CD4-positive, alpha-beta T cell treated with Interleukin-6 at 100 ng/mL for 8 hours (primary cell): ENCODE data around the gene CACNA1B.
"Not testable (repeated sequence)": the region's sequence is repeated elsewhere in the genome, so short reads cannot be mapped to it uniquely, and the experiment has no call there.

Experiments
- DNase-seq: peaks from one replicate; pipeline ENCODE4 v3.0.0-alpha.2; 2020; ENCODE audit warnings: mixed read lengths, low spot score

The CACNA1B gene

DNA sequence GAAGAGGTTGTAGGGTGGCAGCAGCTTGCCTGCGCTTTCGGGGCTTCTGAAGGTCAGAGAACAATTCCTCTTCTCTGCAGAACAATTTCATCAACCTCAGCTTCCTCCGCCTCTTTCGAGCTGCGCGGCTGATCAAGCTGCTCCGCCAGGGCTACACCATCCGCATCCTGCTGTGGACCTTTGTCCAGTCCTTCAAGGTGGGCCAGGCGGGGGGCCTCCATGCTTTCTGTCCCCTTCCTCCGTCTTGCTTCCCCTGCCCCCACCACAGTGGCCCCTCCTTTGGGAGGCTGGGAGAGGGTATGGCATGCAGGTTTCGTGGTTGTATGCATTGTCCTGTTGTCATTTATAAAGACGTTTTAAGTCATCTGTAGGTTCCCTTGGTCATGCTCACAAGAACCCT lies 195.8 kb downstream of the CACNA1B start:
- no peak for DNase-seq

DNA sequence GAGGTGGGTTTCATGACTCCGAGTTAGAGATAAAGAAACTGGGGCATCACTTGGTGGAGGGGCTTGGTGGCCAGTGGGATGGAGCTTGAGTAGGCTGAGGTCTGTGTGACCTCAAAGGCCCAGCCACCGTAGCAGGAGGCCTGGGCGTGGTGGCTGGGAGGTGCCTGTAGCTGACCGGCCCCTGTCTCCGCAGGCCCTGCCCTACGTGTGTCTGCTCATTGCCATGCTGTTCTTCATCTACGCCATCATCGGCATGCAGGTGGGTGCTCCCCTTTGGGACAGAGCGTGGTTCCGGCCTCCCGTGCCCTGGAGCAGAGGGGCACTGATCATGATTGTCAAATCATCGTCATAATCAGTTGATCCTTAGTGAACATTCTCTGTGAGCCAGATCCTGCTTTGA lies 196.2 kb downstream of the CACNA1B start:
- DNase-seq = no peak

DNA sequence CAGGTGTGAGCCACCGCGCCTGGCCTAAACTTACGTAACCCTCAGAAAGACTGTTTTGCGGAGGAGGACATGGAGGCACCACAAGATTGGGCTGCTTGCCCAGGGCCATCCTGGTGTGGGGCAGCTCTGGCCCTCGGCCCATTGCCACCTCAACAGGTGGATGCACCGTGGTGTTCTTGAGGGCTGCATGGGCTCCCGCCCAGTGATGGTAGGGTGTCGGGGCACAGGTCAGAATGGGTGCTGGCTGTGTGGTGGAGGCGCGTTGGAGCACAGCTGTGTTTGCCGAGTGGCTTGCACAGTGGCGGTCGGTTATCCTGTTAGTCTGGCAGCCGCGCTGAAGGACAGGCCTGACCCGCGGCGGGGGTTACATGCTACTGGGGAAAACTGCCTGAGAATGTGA lies 196.9 kb downstream of the CACNA1B start:
- DNase-seq = no peak

DNA sequence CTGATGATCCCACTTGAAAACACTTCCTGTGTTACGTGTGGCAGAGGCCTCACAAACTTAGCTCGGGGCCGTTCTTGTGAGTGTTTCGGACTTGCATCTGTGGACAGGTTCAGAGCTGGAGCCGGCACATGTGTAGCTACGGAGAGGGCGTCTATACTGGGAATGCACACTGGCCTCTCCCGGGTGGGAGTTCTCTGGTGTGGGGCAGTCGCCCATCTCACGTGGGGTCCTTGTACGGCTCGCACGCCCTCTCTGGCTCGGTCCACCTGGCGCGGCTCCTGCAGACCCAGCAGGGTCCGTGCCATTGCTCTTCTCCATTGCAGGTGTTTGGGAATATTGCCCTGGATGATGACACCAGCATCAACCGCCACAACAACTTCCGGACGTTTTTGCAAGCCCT lies 197.9 kb downstream of the CACNA1B start:
- DNase-seq = no peak

DNA sequence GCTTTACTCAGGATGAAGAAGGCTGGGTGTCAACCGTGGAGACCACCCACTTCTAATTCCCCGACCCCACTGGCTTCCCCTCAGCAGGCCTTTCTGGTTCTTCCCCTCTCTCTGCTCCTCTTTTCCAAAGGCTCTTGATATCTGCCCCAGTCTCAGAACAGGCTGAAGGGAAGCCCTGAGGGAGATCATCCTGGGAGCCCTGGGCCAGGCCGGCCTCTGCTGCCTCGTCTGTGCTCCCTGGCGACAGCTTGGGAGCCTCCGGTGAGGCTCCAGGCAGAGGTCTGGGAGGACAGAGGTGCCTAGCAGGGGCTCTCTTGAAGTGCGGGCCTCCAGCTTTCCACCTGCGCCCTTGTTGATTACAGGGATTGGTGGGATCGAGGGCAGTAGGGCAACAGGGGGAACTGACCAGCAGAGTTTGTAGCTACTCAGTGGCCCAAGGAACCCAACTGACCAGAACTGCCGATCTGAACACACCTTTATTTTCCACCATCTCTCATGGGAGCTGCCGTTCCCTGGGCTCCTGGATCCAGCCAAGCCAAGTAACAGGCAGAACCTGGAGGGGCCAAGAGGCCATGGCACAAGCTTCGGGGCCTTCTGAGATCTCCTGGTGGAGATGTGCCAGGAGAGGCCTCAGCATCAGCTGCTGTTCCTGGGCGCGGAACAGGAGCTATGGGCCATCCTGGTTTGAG lies 198.5 kb downstream of the CACNA1B start:
- DNase-seq = no peak

DNA sequence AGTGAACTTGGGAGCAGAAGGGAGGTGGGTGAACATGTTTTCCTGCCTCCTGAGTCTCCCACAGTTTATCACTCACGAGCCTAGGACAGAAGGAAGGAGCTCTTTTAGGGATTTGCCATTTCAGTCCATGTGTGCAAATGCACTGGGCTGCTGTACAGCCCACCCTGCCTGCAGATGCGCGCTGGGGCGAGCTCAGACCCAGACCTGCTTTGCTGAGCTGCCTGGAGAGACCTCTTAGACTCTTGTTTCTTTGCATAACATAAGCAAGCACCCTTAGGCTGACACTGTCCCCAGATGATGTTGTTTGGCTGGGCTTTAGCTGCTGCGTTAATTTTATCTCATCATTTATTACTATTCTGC lies 199.0 kb downstream of the CACNA1B start:
- no peak for DNase-seq

DNA sequence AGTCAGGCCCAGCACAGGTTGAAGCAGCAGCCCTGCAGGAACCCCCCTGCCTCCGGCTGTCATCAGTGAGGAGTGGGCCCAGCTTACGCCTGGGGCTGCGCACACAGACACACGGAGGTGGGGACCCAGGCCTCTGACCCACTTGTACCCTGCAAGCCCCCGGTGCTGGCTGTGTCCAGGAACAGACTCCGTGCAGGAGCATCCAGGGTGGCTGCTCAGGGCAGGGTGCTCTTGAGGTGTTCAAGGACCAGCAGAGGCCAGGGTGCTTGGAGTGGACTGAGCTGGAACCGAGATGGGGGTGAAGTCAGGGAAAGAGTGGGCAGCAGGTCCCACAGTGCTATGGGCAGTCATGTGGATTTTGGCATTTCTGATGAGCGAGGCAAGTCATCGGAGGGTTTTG lies 199.5 kb downstream of the CACNA1B start:
- no peak for DNase-seq

DNA sequence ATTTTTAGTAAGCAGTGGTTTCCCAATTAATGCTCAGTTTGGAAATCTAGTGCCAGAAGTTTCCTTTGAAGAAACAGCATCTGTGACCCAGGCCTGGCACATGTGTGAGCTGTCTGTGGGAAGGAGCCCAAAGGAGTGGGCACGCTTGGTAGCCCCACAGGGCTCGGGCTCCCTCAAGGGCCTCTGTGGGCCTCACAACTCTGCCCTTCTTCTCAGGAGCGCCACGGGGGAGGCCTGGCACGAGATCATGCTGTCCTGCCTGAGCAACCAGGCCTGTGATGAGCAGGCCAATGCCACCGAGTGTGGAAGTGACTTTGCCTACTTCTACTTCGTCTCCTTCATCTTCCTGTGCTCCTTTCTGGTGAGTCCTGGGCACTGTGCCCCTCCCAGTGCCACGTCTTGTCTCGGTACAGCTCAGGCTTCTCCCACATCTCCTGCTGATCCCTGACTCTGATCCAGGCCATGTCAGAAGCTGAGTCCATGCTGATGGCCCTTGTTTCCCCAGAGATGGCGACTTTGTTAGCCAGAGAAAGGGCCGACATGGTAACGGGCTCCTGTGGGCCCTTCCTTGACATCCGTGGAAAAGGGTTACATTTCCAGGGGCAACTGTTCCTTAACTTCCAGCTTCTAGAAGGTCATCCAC lies 200.4 kb downstream of the CACNA1B start:
- no peak for DNase-seq

DNA sequence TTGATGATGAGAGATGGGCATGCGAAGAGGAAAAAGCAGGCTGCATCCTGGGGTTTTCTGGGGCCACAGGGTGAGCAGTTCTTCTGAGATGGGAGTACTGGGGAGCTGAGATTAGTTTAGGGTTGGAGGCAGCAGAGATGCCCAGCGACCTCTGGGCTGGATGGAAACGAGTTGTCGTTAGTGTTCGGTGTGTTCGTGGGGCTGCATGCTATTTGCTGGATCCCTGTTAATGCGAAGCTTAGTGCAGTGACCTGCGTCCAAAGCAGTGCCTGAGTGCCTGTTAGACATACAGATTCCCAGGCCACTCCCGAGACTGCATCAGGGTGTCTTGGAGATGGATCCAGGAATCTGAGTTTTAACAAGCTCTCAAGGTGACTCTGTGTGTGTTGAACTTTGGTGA lies 201.3 kb downstream of the CACNA1B start:
- DNase-seq = no peak

DNA sequence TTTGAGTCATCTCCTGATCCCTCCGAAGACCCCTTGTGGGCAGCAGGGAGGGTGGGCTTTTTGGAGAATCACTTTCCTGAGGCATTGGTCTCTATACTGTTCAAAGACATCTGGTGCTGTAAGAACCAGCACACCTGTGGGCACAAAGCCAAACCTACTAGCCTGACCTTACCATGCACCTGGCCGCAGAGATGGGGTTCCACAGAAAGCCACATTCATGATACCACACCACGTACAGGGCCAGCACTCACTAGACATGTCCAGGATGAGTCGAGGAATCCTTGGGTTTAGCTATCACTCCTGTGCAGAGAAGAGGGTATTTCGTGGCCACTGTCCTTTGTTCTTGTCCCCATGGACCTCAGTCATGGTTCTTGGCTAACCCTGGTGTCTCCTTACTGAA lies 203.4 kb downstream of the CACNA1B start:
- no peak for DNase-seq

DNA sequence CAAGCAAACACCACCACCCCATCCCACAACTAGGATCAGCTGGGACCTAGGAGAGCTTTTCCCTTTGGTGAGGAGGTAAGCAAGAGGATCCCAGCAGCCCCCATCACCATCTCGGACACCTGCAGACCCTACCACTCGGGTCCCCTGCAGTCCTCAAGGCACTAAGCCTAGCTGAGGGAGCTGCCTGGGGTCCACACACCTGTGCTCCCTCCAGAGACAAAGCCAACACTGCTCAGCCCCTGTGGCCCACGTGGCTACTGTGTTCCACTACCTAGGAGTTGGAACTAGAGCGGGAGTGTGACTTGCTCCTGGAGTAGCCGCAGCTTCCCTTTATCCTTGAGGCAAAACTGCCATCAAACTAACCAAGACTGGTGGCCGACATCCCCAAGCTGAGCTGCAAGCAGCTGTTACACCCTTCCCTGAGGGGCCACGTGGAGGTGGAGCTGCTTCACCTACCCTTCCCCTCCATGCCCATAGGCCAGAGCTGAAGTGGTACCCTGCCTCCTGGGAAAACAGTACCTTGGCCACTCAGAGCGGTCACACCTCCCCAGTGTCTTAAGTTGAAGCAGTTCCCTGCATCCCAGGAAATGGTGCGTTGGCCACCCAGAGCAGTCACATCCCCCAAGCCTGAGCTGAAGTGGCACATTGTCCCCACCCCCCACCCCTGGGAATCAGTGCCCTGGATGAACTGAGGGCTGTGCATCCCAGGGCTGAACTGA lies 205.5 kb downstream of the CACNA1B start:
- DNase-seq = no peak

DNA sequence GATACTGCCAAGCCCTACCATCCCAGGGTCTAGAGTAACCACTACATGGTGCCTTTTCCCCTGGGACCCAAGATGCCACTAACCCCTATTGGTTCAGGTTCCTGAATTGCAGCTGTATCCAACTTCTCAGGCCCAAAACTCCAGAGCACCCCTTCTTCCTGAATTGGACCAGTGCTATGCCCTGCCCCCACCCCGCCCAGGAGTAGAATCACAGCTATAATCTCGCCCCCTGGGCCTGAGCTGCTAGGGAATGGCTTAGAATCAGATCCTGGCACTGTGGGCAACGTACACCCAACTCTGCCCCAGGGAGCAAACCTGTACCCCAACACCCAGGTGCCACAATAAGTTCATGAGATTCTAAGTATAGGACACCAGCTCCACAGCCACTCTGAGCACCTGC lies 206.3 kb downstream of the CACNA1B start:
- DNase-seq = no peak

DNA sequence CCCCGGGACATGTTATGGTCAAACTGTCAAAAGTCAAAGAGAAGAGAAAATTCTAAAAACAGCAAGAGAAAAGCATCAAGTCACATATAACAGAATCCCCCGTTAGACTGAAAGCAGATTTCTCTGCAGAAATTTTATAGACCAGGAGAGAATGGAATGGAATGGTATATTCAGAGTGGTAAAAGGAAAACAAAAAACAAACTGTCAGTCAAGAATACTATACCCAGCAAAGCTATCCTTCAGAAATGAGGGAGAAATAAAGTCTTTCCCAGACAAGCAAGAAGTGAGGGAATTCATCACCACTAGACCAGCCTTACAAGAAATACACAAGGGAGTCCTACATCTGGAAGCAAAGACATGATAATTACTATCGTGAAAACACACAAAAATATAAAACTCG lies 208.0 kb downstream of the CACNA1B start:
- no peak for DNase-seq

DNA sequence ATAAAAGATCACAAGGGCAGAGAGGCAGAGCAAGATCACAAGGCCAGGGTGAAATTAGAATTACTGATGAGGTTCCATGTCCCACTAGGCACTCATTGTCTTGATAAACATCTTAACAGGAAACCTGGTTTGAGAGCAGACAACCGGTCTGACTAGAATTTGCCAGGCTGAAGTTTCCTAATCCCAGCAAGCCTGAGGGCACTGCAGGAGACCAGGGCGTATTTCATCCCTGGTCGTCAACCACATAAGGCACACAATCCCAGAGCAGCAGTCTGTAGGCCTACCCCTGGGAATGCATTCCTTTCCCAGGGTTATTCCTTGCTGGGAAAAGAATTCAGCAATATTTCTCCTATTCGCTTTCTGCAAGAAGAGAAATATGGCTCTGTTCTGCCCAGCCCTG lies 214.5 kb downstream of the CACNA1B start:
- not testable (repeated sequence) for DNase-seq

DNA sequence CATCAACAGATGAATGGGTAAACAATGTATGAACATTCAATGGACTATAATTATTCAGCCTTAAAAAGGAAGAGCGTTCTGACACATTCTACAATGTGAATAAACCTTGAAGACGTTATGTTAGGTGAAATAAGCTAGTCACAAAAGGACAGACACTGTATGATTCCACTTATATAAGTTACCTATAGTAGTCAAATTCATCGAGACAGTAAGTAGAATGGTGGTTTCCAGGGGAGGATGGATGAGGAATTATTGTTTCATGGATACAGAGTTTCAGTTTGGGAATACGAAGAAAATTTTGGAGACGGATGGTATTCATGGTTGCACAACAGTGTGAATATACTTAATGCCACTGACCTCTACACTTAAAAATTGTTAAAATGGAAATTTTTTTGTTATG lies 216.4 kb downstream of the CACNA1B start:
- DNase-seq = no peak

DNA sequence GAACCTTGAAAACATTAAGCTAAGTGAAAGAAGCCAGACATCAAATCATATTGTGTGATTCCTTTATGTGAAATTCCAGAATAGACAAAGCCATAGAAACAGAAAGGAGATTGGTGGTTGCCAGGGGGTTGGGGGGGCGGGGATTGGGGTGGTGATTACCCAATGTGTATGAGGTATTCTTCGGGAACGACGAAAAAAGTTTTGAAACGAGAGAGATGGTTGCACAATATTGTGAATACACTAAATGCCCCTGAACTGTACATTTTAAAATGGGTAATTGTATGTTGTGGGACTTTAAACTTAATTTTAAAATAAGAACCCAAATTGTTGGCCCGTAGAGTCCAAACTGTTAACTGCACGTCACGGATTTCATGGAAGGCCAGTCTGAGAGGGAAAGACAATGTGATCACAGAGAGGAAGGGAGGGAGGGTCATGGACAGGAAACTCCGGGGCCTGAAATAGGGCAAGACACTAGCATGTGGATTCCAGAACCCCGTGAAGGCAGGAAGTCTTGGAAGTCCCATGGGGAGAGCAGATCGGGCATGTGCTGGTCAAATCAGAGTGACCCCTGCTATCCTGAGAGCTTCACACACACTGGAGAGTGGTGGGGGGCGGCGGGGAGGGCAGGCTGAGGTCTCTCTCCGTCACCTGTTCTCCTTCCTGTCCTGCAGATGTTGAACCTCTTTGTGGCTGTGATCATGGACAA lies 218.4 kb downstream of the CACNA1B start:
- no peak for DNase-seq

DNA sequence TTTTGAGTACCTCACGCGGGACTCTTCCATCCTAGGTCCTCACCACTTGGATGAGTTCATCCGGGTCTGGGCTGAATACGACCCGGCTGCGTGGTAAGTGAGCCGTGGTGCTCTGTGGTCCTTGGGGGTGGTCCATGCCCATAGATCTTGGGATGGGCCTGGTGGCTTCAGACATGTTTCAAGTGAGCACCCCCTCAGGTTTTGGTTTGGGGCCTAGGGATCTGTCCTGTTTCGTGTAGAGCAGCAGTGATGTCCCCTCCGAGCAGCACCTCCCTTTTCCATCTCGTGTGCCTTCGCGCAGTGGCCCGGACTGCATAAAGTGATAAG lies 218.9 kb downstream of the CACNA1B start:
- no peak for DNase-seq

DNA sequence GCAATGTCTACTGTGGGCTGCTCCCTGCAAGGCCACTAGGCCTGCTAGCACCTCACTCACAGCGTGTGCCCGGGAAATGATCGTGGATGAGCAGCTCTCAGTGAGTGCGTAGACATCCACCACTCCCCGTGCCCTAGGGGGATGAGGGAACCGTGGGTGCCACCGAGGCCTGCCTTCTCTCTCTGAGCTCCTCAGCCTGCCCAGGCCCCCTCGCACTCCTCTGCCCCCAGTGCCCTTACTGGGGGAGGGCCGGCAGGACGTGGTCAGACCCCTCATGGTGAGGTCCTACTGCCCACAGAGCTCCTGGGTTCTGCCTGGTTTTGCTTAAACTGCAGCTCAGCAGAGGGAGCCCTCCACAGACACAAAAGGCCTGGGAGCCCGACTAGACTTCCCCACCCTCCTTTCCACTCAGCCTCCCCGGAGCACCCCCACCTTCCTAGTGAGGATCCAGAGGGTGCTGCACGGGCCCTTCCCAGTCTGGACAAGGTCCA lies 220.0 kb downstream of the CACNA1B start:
- no peak for DNase-seq

DNA sequence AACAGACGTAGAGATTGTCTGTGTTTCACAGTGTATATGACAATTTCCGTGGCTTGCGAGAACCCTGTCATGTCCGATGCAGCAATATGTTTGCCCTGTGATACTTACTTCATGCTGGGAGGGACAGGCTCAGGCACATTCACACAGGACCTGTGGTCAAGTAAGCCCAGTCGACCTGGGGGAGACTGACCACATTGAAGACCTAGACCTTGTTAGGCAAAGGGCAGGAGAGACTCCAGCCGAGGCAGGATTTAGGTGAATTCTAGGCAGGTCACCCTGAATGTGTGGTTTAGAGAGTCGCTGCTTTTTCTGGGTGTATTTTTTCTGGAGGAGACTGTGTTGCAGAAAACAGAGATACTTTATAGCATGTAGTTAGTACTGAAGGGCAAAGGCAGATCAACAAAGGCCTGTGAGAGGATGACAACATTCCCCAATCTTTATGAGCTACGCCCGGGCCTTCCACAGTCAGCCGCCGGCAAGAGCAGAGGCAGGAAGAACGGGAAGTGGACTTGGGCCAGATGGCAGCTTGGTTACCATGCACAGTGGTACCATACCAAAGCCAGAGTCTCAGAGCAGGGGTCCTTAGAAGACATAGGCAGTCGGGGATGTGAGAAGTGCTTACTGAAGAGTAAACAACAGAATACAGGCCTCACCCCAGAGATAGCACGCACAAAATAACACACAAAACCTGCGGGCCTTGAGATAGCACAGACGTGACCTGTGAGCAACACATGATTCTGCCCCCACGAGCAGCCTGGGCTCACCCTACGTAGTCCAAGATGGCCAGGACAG lies 220.7 kb downstream of the CACNA1B start:
- DNase-seq = no peak

DNA sequence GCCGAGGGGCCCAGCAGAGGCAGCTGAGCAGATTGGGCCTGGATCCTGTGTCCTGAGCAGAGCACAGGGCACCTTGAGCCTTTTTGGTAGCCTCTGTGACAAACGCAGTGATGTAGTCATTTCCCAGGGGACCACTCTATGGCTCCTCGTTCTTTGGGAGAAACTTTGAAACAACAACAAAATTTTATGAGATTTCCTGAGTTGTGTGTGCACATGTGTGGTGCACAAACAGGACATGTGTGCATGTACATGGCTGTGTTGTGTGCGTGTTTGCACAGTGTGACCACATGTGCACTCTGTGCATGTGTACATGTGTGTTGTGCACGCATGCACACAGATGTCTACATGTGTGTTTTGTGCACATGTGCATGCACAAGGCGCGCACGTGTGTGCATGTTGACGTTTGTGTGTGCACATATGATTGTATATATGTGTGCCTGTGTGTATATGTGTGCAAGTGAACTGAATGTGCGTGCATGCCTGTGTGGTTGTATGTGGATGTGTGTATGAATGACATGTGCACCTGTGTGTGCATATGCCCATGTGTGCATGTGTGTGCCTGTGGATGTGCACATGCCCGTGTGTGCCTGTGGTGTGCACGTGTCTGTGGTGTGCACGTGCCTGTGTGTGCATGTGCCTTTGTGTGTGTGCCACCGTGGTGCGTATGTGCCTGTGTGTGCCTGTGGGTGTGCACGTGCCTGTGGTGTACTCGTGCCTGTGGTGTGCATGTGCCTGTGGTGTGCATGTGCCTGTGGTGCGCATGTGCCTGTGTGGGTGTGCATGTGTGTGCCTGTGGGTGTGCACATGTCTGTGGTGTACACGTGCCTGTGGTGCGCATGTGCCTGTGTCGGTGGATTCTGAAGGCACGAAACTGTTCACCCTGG lies 221.6 kb downstream of the CACNA1B start:
- no peak for DNase-seq
